NCI-H446 treated with DMSO at 0.1 percent for 48 hours (cell line): ENCODE data around the gene VPREB1.
"Not testable (repeated sequence)": the region's sequence is repeated elsewhere in the genome, so short reads cannot be mapped to it uniquely, and the experiment has no call there.

Experiments
- DNase-seq: peaks from one replicate; lab custom pipeline; 2025; lab: John Stamatoyannopoulos, UW

VPREB1 gene

DNA sequence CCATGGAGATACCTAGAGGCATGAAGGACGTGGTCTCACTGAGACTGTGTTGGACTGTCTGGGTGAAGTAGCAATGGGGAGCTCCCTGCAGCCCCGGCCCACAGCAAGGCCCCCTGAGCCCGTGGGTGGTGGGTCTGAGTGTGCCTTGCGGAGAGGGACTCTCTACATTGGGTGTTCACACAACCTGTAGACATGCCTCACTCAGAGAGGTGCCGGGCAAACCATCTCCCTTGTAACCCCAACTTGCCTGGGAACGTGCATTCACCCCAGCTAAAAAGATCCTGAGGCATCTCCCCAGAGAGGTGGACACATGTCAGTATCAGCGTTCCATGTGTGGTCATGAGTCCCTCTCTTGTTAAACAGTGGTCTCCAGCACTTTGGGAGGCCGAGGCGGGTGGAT is 2.1 kb downstream of the VPREB1 start:
- DNase-seq: no peak

DNA sequence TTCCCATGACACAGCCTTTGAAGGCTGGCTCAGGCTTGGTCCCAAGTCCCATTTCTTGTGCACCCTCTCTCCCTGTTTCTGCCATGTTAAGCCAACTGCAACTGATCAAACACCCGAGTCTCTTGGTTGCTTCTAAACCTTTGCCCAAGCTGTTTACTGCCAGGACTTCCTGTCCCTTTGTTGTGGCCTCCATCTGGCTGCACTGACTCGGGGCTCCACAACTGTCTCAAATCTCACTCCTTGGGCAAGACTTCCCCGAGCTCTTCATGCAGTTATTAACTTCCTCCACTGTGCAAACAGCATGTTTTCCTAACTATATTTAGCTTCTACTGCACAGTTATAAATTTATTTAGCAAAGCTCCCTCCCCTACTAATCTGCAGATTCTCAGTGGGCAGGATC is 4.3 kb downstream of the VPREB1 start:
- no peak for DNase-seq

DNA sequence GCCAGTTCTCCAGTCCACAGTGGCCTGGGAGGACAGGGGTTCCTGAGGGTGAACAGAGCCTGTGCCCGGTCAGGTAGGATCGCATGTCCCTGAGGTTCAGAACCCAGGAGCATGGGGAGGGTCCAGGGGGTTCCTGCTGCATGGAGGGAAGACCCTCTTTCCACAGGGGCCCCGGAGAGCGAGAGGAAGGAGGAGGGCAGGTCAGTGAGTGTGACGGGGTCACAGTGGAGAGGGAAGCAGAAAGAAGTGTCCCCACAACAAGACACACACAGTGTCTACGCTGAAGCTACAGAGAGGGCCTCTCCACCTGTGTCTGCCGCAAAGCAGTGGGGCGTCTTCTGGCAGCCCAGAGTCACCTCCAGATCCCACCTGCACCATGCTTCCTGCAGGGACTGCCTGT is 6.1 kb downstream of the VPREB1 start:
- not testable (repeated sequence) for DNase-seq

DNA sequence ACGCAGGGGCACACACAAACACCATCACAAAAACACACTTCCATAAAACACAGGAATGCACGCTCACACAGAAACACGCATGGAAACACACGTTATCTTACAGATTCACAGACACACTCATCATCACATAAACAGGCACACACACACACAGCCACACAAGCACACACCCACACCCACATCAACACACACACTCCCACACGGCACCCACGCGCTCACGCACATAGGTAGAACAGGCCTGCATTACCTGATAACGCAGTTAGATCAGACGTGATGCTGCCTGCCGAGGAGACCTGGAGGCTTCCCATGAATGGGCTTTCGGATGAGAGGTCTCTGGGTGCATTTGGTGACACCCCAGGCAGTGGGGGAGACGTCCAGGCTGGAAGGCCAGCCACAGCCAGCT is 11.5 kb downstream of the VPREB1 start:
- DNase-seq: not testable (repeated sequence)

DNA sequence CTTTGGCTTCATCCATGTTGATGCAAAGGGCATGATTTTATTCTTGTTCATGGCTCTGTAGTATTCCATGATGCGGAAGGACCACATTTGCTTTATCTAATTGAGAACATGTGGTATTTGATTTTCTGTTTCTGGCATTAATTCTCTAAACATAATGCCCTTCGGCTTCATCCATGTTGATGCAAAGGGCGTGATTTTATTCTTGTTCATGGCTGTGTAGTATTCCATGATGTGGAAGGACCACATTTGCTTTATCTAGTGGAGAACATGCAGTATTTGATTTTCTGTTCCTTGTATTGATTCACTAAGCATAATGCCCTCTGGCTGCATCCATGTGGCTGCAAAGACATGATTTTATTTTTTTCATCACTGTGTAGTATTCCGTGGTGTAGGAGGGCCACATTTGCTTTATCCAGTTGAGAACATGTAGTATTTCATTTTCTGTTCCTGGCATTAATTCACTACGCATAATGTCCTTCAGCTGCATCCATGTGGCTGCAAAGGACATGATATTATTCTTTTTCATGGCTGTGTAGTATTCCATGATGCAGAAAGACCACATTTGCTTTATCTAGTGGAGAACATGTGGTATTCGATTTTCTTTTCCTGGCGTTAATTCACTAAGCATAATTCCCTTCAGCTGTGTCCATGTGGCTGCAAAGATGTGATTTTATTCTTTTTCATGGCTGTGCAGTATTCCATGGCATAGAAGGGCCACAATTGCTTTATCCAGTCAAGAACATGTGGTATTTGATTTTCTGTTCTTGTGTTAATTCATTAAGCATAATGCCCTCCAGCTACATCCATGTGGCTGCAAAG is 14.2 kb downstream of the VPREB1 start:
- not testable (repeated sequence) for DNase-seq

DNA sequence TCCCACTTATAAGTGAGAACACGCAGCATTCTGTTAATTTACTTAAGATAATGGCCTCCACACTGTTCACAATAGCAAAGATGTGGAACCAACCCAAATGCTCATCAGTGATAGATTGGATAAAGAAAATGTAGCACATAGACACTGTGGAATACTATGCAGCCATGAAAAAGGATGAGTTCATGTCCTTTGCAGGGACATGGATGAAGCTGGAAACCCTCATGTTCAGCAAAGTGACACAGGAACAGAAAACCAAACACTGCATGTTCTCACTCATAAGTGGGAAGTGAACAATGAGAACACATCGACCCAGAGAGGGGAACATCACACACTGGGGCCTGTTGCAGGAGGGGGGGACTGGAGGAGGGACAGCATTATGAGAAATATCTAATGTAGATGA is 15.6 kb downstream of the VPREB1 start:
- DNase-seq: not testable (repeated sequence)

DNA sequence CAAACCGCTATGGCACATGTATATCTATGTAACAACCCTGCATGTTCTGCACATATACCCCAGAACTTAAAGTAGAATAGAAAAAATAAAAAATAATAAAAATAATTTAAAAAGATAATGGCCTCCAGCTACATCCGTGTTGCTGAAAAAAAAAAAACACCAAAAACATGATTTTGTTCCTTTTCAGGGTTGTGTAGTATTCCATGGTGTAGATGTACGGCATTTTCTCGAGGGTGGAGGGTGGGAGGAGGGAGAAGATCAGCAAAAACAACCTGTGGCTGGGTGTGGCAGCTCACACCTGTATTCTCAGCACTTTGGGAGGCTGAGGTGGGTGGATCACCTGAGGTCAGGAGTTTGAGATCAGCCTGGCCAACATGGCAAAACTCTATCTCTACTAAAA is 16.0 kb downstream of the VPREB1 start:
- DNase-seq: not testable (repeated sequence)

DNA sequence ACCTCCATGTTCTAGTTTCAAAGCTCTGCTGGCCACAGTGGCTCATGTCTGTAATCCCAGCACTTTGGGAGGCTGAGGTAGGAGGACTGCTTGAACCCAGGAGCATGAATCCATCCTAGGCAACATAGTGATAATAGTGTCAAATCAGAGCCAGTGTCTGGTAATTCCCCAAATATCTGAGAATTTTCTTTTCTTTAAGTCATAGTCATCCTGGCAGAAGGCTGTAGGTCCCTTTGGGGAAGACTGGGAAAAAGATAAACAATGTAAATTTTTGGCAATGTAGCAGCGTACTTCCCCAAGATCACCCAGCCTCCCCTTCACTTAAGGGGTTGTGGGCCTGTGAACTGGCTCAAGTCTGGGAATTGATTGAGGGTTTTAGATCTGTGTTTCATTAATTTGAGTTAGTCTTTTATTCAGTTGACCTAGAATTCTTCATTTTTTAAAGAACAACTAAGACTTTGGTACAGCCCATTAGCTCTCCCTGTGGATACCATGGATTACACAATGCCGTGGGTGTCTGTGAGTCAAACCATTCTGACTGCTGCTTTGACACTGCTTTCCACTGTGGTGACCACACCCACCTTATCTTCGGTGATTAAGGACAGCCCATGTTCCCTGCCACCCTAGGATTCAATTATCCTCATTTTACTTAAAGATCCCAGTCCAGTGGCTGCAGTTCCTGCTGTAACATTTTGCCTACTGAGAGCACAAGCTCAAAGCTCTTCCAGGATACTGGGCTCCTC is 17.9 kb downstream of the VPREB1 start:
- not testable (repeated sequence) for DNase-seq

DNA sequence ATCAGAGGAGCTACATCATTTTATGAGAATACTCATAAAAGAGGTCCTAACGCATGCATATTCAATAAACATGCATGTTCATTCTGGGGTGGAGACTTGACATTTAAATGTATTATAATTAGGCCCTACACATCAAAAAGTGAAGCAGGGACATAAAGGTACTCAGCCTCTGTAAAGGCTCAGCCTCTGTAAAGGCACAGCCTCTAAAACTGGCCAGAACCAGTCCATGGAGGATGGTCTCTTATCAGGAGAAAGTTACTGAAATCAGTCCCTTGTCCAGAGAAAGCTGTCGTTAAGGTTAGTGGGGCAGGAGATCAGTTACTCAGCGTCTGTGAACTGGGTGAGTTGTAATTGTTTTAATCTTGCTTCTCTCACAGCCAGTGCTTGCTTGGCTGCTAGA is 19.2 kb downstream of the VPREB1 start:
- not testable (repeated sequence) for DNase-seq

DNA sequence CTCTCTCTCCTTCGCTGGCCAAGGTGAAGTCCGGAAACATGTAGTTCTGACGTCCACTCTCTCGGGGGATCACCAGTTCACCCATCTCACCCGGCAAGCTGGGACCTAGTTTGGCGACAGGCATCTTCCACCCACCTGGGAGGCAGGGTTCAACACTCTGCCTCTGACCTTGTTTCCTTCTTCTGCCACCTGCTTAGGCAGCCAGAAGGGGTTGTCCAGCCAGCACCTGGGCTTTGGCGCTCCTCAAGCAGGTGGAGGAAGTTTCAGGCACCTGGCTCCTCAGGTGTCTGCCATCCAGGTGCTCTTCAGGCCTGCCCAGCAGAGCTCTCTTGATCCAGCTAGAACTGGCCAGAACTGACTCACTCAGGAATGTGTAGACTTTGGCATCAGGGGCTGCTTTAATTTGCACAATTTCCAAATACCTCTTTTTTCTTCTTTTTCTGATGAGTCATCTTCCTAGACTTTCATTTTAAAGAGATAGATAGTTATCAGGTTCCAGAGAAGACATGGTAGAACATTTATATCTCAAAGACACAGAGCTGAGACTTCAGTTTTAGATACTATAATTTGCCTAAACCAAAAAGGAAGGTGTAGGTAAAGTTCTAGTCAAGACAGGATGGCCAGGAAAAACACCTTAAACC is 25.6 kb downstream of the VPREB1 start:
- not testable (repeated sequence) for DNase-seq

DNA sequence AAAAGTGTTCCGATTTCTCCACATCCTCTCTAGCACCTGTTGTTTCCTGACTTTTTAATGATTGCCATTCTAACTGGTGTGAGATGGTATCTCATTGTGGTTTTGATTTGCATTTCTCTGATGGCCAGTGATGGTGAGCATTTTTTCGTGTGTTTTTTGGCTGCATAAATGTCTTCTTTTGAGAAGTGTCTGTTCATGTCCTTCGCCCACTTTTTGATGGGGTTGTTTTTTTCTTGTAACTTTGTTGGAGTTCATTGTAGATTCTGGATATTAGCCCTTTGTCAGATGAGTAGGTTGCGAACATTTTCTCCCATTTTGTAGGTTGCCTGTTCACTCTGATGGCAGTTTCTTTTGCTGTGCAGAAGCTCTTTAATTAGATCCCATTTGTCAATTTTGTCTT is 32.8 kb downstream of the VPREB1 start:
- DNase-seq: not testable (repeated sequence)

DNA sequence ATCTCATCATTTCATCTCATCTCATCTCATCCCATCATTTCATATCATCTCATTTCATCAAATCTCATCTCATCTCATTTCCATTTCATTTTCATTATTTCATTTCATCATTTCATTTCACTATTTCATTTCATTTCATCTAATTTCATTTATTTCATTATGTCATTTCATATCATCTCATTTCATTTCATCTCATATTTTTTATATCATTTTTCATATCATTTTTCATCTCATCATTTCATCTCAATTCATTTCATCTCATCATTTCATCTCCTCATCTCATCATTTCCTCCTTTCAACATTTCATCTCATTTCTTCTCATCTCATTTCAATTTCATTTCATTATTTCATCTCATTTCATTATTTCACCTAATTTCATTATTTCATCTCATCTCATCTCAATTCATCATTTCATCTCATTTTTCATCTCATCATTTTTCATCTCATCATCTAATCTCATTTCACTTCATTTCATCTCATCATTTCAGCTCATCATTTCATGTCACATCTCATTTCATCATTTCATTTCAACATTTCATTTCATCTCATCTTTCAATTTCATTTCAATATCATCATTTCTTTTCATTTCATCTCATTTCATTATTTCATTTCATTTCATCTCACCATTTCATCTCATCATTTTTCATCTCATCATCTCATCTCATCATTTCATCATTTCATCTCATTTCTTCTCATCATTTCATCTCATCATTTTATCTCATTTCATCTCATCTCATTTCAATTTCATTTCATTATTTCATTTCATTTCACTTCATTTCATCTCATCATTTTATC is 40.6 kb downstream of the VPREB1 start:
- not testable (repeated sequence) for DNase-seq

DNA sequence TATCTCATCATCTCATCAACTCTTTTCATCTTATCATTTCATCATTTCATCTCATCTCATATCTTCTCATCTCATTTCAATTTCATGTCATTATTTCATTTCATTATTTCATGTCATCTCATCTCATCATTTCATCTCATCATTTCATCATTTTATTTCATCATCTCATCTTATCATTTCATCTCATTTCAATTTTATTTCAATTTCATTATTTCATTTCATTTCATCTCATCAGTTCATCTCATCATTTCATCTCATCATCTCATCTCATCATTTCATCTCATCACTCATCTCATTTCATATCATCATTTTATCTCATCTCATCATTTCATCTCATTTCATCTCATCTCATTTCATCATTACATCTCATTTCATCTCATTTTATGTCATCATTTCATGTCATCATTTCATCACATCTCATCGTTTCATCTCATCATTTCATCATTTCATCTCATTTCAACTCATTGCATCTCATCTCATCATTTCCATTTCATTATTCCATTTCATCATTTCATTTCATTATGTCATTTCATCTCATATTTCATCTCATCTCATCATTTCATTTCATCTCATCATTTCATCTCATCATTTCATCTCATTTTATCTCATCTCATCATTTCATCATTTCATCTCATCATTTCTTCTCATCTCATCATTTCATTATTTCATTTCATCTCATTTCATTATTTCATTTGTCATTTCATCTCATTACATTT is 42.0 kb downstream of the VPREB1 start:
- DNase-seq: not testable (repeated sequence)

DNA sequence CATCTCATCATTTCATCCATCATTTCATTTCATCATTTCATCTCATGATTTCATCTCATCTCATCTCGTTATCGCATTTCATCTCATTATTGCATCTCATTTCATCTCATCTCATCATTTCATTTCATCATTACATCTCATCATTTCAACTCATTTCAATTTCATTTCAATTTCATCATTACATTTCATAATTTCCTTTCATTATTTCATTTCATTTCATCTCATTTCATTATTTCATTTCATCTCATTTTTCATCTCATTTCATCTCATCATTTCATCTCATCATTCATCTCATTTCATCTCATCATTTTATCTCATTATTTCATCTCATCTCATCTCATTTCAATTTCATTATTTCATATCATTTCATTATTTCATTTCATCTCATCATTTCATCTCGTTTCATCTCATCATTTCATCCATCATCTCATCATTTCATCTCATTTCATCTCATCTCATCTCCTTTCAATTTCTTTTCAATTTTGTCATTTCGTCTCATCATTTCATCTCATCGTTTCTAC is 42.6 kb downstream of the VPREB1 start:
- not testable (repeated sequence) for DNase-seq

DNA sequence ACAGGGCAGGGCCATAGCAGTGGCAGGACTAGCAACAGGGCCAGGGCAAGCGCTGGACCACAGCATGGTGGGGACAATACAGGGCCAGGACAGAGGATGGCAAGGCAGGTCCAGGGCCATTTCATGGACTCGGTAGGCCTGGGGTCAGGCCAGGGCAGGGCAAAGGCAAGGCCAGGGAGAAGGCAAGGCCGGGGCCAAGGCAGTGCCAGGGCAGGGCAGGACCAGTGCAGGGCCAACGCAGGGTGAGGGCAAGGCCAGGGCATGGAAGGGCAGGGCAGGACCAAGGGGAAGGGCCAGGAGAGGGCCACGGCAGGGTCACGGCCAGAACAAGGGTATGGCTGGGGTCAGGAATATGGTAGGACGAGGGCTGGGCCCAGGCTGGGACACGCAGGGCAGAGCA is 45.1 kb downstream of the VPREB1 start:
- DNase-seq: not testable (repeated sequence)

DNA sequence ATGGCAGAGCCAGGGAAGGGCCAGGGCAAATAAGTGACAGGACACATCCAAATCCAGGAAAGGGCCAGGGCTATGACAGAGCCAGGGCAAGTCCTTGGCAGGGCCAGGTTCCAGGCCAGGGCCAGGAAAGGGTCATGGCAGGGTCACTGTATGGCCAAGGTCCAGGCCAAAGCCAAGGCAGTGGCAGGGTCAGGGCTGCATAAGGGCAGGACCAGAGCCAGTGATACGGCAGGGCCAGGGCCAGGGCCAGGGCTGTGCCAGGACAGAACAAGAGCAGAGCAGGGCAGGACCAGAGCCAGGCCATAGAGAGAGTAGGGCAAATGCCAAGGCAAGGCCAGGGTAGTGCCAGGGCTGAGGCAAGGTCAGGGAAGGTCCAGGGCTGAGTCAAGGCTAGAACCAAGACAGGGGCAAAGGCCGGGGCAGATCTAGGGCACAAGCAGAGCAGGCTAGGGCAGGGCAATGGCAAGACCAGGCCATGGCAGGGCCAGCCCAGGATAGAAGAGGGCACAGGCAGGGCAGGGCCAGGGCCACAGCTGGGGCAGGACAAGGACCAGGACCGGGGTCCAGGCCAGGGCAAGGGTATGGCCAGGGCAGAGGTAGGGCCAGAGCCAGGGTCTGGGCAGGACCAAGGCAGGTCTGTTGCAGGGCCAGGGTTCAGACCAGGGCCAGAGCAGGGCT is 46.7 kb downstream of the VPREB1 start:
- DNase-seq: not testable (repeated sequence)

DNA sequence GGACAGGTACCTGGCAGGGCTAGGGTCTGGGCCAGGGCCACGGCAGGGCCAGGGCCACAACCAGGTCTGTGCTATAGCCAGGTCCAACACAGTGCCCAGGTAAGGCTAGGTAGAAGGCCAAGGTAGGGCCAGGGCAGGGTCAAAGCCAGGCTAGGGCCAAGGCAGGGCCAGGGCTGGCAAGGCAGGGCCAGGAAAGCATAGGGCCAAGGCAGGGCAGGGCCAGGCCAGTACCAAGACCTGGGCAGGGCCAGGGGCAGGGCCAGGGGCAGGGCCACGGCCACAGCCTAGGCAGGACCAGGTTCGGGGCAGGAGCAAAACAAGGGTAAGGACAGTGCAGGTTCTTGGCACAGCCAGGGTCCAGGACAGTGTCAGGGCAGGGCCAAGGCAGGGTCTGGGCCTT is 48.1 kb downstream of the VPREB1 start:
- not testable (repeated sequence) for DNase-seq

DNA sequence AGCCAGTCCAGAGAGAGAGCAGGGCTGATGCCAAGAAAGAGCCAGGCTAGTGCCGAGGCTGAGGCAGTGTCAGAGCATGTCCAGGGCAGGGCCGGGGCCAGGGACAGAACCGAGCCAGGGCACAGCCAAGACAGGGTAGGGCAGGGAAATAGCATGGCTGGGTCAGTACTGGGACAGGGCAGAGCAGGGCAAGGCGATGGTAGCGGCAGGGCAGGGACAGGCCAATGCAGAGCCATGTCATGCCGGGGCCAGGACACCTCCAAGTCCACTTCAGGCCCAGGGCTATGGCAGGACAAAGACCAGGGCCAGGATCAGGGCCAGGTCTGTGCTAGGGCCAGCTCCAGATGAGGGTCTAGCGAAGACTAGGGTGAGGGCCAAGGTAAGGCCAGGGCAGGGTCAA is 48.9 kb downstream of the VPREB1 start:
- not testable (repeated sequence) for DNase-seq

DNA sequence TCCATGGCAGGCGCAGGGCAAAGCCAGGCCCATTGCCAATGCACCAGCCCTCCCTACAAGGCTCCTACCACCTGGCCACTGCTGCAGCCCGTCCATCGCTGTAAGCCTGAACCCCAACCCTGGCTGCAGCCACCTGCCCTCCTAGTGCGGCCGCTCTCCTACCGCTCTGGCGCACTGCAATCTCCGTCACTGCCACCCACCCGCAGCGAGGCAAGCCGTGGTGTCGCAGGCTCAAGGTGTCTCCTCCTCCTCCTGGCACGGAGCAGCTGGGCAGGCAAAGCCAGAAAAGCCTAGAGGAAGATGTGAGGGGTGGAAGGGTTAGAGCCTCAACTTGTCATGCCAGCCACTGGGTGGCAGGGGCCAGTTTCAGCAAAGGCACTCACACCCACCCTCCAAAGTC is 50.1 kb downstream of the VPREB1 start:
- DNase-seq: not testable (repeated sequence)
